Anterior cingulate cortex (tissue), 58 donors: ENCODE results near the gene NKX6-2.
"Not testable (repeated sequence)": the region's sequence is repeated elsewhere in the genome, so short reads cannot be mapped to it uniquely, and the experiment has no call there.

Experiments
- DNase-seq, 58 donors: peaks; one replicate each; lab custom pipeline; 2025; lab: John Stamatoyannopoulos, UW

The NKX6-2 gene

DNA sequence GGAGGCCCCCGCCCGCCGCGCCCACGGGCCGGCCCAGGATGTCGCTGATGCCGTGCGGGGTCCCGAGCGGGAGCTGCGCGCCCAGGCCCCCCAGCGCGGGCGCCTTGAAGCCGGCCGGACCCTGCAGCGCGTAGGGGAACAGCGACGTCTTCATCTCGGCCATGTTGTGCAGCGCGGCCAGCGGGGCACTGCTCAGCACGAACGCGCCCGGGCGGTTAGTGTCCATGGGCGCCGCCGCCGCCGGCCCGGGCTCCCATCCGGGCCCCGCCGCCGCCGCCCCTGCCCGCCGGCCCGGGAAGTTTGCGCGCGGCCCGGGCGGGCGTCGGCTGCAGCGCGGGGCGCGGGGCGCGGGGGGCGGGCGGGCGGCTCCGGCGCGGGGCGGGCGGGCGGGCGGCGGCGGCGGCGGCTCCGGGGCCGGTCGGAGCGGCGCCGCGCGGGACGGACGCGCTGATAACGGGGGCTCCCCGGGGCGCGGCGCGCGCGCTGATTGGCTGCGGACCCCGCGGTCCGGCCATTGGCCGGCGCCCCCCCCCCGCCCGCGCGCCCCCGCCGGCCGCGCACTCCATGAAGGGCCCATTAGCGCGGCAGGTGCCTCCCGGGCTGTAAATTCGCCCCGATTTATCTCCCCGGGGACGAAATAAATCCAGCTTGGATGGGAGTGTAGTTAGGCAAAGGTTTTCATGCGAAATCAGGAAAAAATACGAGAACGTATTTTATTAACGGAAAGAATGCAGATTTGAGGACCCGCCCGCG, at the start of gene NKX6-2:
NKX6-2 (minus strand) TSS at position 425 of the 753 bp plus-strand sequence; CDS start at position 226, 199 bp downstream.
- peak in 22 of 58 donors; percentile 11 to 68 (median 50) for DNase-seq

DNA sequence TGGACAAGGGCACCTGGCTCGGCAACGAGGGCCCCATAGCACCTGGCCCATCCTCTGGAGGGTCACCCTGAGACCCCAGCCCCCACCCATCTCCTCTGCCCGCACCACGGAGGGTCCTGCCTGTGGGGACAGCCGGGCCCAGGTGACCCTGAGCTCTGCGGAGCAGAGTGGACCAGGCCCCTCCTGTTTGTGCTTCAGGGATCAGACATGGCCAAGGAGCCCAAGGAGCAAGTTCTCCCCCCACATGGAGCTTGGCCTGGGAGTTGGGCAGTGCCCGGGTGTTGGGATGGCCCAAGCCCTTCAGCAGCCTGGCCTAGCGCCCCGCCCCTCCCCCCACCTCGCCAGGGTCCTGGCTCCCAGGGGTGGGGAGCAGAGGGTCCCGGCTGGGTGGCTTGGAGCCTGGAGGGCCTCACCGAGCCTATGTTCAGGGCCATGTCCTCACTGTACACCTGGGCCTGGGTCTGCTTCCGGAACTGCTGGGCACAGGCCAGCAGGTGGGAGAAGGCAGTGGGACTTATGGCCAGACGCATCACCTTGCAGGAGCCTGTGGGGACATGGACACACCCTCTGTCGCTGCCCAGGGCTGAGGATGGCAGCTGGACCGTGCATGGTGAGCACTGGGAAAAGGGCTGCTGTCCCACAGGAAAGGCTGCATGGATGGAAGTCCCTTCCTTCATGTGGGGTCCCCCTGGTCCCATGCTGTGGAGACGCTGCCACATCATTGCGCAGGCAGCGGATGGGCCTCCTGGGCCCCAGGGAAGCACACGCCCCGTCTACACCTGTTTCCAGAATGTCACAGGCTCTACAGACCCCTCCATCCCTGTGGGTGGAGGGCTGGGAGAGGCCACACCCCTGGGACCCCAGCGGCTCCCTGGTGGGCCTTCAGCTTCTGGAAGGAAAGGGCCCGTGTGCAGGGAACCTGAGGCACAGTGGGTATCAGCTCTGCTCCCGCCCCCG, 49.2 kb upstream of the NKX6-2 start:
- no peak for DNase-seq

DNA sequence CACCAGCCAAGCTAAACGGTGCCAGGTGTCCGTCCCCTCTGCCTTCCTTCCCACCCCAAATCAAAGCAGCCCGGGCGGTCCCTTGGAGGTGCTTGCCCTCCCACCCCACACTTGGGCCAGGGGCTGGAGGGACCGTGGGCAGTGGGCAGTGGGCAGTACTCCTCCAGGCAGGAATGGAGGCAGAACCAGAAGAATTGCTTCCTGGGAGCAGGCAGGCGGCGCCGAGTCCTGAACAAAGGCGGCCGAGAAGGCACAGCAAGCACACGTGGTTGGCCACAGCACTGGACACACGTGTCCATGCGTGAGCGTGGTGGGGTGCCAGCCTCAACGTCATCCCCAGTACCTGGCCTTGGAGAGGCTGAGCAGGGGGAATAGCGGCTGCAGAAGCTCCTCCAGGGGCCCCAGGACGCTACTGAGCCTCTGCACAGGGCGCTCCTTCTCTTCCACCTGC, 48.4 kb upstream of the NKX6-2 start:
- no peak for DNase-seq

DNA sequence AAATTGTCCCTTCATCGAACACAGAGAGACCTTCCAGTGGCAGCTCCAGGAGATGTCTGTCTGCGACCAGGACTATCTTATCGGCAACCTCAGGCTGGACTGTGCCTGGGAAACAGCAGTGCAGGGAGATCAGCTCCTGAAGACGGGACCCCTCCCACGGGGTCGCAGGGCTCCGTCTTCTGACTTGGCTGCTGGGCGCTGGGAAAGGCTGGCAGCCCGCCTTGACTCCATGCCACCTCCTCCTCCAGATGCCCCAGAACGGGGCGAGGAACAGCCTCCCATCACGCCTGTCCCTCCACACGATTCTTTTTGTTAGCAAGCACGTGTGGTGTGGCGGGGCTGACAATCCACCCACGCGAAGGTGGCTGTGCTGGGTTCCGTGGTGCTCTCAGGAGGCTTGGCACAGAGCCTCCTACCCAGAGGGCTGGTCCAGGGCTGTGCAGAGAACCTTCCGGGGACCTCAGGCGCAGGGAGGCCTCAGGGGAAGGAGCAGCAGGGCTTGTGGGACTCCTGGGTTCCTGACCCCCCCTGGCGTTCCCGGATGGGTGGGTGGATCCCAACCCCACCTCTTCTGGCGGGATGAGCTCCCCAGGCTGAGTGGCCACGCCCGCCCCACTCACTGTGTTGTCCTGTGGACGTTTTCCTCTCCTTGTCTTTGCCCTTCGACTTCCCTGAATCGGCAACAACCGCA, 47.6 kb upstream of the NKX6-2 start:
- no peak for DNase-seq

DNA sequence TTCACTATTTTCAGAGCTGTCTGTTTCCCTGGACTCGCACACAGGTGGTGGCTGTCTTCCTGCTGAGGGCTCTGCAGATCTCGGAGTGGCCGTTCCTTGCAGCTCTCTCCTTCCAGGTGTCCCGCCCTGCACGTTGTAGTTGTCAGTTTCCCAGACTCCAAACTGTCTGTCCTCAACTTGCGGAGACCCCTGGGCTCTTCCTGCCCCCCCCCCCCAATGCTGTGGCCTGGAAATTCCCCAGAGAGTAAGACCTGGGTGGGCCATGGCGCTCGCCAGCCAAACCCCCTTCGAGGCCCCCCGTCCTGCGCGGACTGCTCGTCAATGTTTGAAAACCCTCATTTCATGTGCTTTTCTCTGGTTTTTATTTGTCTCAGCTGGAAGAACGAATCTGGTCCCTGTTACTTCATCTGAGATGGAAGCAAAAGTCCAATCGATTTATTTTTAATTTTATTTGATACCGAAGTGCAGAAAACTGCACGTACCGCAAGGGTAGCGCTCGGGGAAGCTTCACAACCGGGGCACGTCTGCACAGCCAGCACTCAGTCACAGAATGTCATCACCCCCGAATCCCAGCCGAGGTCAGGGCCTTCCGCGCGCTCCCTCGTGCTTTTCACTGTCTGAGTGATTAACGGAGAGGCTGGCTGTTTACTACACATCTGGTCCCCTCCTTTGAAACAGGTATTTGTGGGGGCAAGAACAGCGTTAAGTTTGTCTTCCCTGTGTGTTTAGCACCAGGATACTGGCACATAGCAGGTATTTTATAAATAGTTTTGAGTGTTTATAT, 46.4 kb upstream of the NKX6-2 start:
- DNase-seq = no peak

DNA sequence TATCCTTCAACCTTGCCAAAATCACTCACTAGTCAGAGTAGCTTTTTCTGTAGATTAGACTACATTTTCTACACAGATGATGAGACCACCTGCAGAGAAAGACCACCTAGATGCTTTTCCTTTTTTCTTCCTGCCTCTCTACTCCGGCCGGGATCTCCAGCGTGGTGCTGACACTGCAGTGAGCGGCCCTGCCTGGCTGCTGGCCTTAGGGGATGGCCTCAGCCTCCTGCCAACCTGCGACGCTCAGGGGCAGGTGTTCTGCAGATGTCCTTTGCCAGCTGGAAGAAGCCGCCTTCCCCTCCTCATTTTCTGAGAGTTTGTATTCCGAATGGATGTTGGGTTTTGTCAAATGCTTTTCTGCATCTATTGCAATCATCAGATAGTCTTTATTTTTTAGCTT, 43.5 kb upstream of the NKX6-2 start:
- DNase-seq = no peak

DNA sequence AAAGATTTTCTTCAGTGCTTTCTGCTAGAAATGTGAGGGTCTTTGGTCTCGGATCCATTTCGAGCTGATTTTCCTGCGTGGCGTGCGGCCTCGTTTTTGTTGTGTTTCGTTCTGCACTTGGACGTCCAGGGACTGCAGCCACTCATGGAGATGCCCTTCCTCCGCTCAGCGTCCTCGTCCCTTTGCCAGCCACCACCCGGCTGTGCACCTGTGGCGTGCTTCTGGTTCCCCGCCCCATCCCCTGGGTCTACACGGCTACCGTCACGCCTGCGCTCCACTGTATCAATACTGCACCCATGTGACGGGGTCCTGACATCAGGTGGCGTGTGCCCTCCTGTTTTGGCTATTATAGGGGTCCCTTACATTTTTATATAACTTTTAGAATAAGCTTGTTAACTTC, 42.7 kb upstream of the NKX6-2 start:
- no peak for DNase-seq

DNA sequence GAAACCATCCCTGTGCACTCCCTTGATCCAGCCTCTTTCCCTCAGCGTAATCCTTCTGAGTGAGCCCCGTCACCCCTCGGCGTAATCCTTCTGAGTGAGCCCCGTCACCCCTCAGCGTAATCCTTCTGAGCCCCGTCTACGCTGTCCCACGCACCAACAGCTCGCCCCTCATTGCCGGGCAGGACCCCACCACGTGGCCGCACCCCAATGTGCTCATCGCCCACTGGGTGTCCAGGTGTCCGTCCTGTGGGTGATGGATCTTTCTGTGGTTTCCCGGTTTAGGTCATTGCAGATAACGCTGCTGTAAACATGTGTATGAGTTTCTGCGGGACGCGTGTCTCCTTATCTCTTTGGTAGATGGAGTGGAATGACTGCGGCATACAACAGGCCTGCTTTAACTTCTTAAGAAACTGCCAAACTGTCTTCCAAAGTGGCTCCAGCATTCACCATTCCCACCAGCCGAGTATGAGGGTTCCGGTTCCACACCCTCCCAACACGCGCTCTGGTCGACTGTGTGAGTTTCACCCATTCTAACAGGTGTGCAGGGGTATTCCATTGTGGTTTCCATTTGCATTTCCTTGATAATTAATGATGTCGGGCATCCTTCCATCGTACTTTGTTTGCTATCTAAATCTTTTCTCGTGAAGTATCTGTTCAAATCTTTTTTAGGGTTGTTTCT, 42.1 kb upstream of the NKX6-2 start:
- no peak for DNase-seq

DNA sequence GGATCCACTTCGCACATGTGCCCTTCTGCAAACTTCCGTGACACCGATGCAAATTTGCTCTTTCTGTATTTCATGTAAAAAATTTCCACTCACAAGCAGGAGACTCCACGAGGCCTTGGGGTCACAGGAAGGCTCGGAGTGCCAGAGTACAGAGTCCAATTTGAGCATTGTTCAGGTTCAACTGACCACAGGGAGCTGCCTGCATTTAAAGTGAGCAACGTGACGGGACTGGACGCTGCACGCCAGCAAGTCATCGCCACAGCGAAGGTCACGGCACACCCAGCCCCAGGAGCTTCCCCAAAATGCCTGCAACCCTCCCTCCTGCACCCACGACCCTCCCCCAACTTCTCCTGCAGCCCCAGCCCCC, 41.5 kb upstream of the NKX6-2 start:
- DNase-seq = no peak

DNA sequence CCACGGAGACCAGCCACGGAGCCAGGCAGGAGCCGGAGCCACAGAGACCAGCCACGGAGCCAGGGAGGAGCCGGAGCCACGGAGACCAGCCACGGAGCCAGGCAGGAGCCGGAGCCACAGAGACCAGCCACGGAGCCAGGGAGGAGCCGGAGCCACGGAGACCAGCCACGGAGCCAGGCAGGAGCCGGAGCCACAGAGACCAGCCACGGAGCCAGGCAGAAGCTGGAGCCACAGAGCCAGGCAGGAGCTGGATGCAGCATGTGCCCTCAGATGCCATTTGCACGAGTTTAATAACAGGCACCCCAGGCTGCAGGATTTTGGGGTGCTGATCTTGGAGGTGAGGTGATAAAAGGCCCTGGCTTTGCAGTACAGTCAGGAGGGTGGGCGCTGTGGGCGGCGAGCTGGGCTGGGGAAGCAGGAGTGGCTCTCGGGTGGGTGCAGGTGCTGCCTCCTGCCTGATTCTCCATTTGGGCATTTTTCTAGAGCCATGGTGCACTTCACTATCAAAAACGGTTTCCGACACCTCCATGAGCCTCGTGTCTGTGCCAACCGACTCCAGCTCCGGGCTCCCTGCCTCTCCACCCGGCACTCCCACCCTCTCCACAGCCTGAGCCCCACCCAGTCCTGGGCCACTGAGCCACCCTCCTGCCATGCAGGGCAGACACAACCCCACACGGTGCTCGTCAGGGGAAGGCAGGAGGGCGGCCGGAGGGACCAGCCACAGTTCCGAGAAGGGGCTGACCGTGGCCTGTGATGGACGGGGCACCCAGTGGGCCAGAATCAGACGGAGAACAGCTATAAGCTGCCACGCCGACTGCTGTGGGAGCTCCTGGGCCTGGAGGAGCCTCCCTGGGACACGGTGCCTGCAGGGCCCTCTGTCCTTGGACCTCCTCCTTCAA, 40.8 kb upstream of the NKX6-2 start:
- no peak for DNase-seq

DNA sequence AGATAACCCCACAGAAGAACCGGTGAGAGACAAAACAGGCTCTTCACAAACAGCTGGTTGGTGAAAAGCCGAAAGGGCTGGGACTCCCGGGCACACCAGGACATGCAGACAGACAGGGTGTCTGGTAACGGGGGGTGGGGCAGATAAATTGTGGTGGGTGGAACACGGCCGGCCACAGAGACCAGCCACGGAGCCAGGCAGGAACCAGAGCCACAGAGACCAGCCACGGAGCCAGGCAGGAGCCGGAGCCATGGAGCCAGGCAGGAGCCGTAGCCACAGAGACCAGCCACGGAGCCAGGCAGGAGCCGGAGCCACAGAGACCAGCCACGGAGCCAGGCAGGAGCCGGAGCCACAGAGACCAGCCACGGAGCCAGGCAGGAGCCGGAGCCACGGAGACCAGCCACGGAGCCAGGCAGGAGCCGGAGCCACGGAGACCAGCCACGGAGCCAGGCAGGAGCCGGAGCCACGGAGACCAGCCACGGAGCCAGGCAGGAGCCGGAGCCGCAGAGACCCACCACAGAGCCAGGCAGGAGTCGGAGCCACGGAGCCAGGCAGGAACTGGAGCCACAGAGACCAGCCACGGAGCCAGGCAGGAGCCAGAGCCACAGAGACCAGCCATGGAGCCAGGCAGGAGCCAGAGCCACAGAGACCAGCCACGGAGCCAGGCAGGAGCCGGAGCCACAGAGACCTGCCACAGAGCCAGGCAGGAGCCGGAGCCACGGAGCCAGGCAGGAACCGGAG, 40.0 kb upstream of the NKX6-2 start:
- DNase-seq = not testable (repeated sequence)

DNA sequence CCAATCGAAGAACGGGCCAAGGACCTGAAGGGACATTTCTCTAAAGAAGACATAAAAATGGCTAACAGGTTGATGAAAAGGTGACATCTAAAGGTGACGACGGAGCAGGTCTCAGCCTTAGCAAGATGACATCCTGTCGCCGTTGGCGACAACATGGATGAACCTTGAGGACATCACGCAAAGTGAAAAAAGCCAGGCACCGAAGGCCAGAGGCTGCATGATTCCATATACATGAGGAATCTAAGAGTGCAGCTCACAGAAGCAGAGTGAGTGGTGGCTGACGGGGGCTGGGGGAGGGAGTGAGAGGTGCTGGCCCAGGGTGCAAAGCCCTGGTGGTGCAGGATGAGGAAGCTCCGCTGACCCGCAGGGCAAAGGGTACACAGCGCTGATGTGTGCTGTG, 34.1 kb upstream of the NKX6-2 start:
- DNase-seq = no peak

DNA sequence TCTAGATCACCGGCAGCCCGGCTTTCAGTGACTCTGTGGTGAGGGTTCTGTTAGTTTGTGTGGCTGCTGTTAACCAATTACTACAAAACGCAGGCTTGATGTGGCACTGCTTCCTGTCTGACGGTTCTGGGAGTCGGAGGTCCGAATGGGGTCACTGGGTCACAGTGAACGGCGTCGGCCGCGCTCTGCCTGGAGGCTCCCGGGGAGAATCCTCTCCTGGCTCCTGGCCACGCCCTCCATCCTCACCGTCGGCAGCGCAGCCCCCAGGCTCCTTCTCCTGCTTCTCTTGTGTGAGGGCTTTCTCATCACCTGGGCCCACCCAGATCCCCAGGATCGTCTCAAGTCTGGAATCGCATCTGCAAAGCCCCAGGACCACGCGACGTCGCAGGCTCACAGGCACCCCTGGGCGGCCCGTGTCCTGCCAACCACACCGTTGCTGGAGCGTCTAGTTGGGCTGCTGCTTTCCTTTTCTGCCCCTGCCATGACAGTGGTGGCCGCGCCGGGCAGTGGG, 31.8 kb upstream of the NKX6-2 start:
- DNase-seq = no peak

DNA sequence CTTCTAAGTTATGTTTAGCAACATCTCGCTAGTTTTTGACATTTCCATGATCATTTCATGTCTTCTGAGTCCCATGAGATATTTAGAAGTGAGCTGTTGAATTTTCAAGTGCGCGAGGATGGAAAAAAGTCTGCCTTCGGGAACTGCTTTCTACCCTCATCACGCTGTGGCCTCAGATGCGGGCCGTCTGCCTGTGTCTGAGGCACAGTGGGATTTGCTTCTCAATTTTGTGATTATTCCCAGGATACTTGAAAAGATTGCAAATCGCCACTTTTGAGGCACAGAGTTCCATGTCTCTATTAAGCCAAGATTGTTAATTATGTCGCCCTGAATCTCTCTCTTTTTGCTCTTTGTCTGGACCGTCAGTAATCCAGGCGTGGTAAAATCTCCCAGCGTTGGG, 30.8 kb upstream of the NKX6-2 start:
- no peak for DNase-seq

DNA sequence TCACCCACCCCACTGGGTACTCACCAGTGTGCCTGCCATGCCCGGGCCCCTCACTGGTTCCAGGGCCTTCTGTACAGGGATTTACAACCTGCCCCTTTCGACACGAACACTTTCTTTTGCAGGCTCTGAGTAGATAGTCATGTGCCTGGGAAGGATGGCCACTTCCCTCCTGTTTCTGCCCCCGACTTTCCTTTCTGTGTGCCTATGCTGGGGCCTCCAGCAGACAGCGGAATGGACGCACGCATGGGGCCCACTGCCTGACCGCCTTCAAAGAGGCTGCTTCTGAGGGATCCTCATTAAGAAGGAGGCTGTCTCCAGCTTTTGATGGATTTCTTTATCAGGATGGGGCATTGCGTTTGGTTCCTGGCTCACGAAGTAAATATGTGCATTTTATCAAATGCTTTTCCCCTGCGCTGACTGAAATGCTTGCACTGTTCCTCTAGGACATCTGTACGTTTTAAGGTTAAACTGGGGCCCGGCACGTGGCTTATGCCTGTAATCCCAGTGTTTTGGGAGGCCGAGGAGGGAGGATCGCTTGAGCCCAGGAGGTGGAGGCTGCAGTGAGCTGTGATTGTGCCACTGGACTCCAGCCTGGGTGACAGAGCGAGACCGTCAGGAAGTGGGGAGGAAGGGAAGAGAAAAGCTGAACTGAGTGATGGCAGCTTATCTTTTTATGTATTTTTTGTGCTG, 29.4 kb upstream of the NKX6-2 start:
- DNase-seq = no peak

DNA sequence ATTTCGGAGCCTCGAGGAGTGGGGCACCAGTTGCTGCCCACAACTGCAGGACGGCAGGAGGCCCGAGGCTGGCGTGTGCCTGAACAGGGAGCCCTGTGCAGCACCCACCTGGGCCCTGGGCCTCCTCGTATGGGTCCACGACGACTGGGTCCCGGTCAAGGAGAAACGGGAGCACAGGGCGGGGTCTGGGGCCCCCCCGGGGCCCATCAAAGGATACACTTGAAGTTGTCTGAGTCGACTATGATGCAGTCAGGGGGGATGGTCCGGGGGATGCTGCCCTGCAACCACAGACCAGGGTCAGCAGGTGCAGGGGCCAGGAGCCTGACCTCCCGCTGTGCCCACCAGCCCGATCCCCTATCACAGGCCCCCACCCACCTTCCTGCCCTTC, 28.5 kb upstream of the NKX6-2 start:
- DNase-seq = no peak
